GM15510 (cell line): ENCODE data around the gene OXER1.

Experiments
- POLR2A ChIP-seq: IDR thresholded peaks from 3 replicates; pipeline ENCODE4 v1.6.1; 2011; ENCODE audit warnings: borderline replicate concordance; ENCODE audit not compliant: insufficient read length; ENCODE audit errors: extremely low read depth

Gene OXER1

GRCh38 chr2:42752816-42753813 is 10.8 kb downstream of the OXER1 start:
- TF ChIP-seq POLR2A: no peak

- no peak for TF ChIP-seq POLR2A
Observed at GRCh38 chr2:42752314-42752713, 11.6 kb downstream of the OXER1 start.

DNA sequence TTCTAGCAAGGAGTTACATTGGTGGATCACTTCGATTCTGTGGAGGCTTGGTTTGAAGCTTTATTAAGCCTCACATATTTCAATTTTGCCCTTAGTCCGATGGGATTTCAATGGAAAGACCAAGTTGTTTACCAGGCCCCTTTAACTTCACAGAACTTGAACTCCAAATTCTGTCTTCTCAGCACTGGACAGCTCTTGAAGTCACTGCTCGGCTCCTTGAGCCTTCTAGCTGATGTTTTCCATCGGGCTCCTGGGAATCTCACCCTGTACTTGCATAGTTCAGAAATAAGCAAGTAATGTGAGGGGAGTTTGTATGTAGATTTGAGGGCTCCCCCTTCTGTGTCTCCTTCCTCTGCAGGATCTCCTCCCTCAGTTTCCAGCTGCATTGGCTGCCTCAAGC is 15.1 kb downstream of the OXER1 start:
- no peak for TF ChIP-seq POLR2A

- no peak for TF ChIP-seq POLR2A
Observed at GRCh38 chr2:42747422-42747821, 16.5 kb downstream of the OXER1 start.

GRCh38 chr2:42744545-42745082 is 19.3 kb downstream of the OXER1 start:
- TF ChIP-seq POLR2A: no peak

- no peak for TF ChIP-seq POLR2A
Observed at GRCh38 chr2:42743659-42743990, 20.3 kb downstream of the OXER1 start.

DNA sequence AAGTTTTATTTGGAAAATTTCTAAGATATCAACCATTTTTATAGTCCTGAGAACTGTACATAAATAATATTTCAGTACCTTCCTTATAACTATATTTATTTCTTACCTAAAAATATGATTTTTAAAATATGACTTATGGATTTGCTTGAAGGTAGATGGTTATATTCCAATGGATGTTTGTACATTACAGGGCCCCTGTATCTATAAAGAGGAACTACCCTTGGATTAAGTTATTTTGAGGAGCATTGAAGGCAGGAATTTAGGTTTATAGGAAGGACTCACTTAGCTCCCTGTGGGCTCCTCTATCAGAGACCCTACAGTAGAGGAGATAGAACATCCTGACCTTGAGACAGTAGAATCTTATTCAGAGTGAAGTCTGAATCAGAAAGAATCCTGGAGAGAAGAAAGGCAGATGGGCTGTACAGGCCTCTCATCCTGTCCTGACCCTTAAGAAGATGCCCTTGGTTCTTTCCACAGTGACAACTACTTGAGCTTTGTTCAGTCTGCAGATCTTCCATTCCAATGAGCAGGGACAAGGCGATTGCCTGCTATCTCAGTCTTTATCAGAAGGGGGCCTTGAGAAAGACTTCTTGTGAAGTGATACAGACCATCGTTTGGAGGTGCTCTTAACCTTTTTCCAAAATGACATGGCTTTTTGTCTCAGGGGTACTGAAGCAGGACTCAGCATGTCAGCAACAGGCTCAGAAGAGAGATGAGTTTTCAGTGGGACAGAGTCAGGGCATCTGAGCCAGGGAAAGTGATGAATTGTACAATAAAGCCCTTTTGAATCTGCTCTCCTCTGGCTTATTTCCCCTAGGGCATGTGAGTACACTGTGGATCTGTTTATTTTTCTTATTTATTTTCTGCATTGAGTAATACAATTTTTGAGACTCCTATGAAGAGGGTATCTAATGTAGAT is 20.9 kb downstream of the OXER1 start:
- TF ChIP-seq POLR2A: no peak

GRCh38 chr2:42741140-42741539 is 22.8 kb downstream of the OXER1 start:
- no peak for TF ChIP-seq POLR2A

DNA sequence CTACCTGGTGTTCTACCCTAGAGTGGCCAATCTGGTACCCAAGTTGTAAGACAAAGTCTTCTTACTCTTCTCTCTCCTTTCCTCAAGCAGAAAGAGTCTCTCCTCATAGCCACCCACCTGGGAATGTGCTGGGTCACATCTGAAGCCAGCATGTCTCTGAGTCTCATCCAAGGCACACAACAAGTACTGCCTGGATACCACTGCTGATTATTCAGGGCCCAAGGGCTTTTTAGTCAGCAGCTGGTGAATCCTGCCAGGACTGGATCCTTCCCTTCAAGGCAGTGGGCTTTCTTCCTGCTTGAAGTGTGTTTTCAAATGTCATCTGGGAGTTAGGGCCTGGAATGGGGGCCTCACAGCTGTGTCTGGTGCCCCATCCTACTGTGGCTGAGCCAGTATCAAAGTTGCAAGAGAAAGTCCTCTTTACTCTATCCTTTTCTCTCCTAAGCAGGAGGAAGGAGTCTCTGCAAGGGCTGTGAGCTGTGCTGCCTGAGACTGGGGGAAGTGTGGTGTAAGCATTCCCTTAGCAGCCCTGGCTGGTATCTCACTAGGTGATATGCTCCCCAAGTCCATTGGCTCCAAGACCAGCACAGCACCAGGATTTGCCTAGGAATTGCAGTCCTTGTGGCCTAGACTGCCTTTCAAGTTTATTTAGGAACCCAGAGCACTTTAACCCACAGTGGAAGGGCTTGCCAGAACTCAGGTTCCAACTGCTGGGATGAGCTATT is 27.2 kb downstream of the OXER1 start:
- TF ChIP-seq POLR2A: no peak

GRCh38 chr2:42733852-42734251 is 30.1 kb downstream of the OXER1 start:
- no peak for TF ChIP-seq POLR2A

DNA sequence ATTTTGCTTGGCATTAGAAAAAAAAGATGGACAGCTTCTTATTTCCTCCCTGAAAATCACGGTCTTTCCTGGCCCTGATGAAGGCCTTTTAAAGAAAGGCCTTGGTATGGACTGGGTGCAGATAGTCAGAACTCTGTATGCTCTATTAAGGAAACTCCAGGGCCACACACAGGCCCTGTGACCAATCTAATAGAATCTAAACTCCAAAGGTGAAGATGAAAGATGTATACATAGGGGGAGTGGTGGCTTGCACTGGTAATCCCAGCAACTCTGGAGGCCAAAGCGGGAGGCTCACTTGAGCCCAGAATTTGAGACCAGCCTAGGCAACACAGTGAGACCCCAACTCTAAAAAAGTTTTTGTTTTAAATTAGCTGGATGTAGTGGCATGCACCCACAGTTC is 37.3 kb downstream of the OXER1 start:
- no peak for TF ChIP-seq POLR2A

DNA sequence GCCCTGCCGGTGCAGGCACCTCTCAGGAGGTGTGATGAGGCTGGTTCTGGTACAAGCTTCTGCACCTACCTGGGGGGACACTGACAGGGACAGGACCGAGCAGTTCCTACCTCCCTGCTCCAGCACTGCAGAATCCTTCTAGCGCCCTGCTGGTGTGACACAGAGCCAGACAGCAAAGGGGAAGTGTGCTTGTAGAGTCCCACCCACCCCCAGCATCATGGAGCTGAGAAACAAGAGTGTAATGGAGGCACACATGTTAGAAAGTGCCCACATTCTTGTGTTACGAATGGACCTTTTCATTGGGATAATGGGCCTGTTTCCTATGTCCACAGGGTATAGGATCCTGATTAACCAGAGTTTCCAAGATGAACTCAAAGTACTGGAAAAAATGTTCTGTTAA is 38.3 kb downstream of the OXER1 start:
- TF ChIP-seq POLR2A: no peak

GRCh38 chr2:42724886-42725285 is 39.0 kb downstream of the OXER1 start:
- no peak for TF ChIP-seq POLR2A

DNA sequence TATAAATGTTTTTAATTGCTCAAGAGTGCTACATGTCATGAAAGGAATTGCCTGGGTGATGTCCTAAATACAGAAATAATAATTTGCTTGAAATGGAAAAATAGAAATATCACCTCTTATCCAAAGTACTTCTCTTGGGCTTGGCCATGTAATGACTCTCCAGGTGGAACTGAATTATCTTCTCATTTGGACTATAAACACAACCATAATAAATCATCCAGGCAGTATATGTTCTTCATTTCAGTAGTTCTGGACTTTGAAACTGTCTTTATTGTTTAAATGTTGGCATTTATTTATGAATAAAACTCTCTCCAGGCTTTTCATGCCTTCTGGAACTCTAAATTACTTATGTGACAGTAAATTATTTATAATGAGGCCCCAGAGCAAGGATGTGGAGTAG is 40.5 kb downstream of the OXER1 start:
- no peak for TF ChIP-seq POLR2A

- TF ChIP-seq POLR2A: no peak
Observed at GRCh38 chr2:42722320-42723190, 41.4 kb downstream of the OXER1 start.

GRCh38 chr2:42721898-42722297 is 42.0 kb downstream of the OXER1 start:
- no peak for TF ChIP-seq POLR2A
